ENCODE data around the gene CYP4V2.

- TF ChIP-seq, protein P1, sequence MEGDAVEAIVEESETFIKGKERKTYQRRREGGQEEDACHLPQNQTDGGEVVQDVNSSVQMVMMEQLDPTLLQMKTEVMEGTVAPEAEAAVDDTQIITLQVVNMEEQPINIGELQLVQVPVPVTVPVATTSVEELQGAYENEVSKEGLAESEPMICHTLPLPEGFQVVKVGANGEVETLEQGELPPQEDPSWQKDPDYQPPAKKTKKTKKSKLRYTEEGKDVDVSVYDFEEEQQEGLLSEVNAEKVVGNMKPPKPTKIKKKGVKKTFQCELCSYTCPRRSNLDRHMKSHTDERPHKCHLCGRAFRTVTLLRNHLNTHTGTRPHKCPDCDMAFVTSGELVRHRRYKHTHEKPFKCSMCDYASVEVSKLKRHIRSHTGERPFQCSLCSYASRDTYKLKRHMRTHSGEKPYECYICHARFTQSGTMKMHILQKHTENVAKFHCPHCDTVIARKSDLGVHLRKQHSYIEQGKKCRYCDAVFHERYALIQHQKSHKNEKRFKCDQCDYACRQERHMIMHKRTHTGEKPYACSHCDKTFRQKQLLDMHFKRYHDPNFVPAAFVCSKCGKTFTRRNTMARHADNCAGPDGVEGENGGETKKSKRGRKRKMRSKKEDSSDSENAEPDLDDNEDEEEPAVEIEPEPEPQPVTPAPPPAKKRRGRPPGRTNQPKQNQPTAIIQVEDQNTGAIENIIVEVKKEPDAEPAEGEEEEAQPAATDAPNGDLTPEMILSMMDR (IDR thresholded peaks at IDR 0.05): no peak
- TF ChIP-seq POLR2A (IDR thresholded peaks at IDR 0.05): no peak
Measured at GRCh38 chr4:186227744-186228513, 36.6 kb downstream of the CYP4V2 start.

Measured in esophagus squamous epithelium (tissue), 4 donors.